ENCODE data around the gene BTBD18.

Gene BTBD18

DNA sequence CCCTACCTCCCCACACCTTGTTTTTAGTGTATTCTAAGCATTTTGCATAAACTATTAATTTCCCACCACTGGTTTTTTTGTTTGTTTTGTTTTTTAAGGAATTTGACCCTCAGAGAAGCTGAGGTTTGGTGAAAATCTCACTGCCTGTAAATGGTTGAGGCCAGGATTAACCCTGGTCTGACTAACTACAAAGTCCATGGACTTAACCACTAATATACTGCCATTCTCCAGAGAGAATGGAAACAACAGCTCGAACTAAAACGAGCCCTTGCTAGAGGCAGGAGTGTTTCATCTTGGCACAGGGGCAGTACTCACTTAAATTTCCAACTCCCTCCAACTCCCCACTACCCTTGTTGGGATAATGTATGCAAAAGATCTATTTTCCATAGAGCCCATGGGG, 12.9 kb upstream of the BTBD18 start:
- H3K4me3 ChIP-seq (ENCODE audit: low read depth, low read length) = no peak overlapping the region
- TF ChIP-seq, protein P1, sequence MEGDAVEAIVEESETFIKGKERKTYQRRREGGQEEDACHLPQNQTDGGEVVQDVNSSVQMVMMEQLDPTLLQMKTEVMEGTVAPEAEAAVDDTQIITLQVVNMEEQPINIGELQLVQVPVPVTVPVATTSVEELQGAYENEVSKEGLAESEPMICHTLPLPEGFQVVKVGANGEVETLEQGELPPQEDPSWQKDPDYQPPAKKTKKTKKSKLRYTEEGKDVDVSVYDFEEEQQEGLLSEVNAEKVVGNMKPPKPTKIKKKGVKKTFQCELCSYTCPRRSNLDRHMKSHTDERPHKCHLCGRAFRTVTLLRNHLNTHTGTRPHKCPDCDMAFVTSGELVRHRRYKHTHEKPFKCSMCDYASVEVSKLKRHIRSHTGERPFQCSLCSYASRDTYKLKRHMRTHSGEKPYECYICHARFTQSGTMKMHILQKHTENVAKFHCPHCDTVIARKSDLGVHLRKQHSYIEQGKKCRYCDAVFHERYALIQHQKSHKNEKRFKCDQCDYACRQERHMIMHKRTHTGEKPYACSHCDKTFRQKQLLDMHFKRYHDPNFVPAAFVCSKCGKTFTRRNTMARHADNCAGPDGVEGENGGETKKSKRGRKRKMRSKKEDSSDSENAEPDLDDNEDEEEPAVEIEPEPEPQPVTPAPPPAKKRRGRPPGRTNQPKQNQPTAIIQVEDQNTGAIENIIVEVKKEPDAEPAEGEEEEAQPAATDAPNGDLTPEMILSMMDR (IDR thresholded peaks at IDR 0.05; ENCODE audit: low read depth, low read length, missing control alignments) = no peak
- DNase-seq (ENCODE audit: low read depth) = no peak

DNA sequence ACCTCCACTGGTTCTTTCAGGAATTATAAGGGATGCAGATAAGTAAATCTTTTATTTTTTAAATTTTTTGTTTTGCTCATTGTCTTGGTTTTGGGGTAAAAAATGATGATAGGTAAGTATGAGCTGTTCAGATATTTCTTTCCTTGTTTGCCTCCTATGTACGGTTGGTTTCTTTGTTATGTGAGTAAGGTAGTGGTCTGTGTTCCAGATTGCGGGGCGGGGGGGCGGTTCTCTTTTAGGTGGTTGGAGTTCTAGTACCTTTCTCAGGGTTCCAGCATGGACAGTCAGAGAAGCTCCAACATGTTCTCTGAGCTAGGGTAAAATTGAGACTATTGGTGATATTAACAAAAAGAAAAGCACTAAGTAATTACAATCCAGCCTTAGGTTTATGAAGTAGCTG, 12.4 kb upstream of the BTBD18 start:
- no peak overlapping the region for H3K4me3 ChIP-seq (ENCODE audit: low read depth, low read length)
- TF ChIP-seq, protein P1 (IDR thresholded peaks at IDR 0.05; ENCODE audit: low read depth, low read length, missing control alignments) = no peak
- DNase-seq (ENCODE audit: low read depth) = no peak

DNA sequence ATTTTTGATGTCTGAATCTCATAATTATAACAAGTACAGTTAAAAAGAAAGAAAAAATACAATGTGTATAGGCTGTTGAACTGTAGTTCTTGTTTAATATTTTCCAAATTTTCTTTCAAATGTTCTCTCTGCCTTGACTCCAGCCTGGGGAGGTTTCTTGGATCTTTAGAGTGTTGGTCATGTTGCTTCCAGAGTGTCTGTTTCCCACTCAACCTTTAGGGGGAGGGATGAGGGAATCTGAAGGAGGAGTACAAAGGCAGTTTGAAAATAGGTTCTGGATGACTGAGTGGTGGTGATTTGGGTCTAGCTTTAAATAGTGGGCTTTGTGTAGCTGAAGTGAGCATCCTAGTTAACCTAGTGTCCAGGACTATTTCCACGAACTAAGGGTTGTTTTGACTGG, 11.9 kb upstream of the BTBD18 start:
- H3K4me3 ChIP-seq (ENCODE audit: low read depth, low read length) = no peak overlapping the region
- TF ChIP-seq, protein P1 (IDR thresholded peaks at IDR 0.05; ENCODE audit: low read depth, low read length, missing control alignments) = no peak
- DNase-seq (ENCODE audit: low read depth) = no peak

DNA sequence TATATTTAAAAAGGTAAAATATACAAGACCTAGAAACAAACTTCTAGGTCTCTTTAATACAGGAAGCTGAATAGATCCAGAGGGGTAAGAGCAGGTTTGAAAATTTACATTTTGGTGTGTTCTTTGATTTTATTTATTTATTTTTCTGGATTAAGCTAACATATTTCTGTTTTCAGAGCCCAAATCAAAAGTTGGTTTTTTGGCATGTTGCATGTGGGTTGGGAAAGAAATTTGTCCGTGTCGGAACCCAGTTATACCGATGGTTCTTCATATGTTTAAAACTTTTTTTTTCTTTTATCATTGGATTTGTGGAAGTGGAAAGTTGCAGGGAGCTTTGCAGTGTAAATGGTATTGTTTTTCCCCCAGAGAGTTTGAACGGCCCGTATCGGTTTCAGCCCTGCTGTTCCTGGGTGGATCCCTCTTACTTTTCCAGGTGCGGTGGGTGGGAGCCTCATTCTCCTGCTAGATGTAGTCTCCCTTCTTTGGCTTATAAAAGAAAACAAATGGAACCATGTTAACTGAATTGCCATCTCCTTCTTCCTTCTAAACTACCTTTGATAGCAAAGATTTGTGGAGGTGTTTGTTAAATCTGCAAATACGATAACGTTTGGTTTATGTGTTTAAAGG, 10.7 kb upstream of the BTBD18 start:
- TF ChIP-seq, protein P1 (IDR thresholded peaks at IDR 0.05; ENCODE audit: low read depth, low read length, missing control alignments) = no peak
- peak overlapping the region; percentile 19 for H3K4me3 ChIP-seq (ENCODE audit: low read depth, low read length)
- DNase-seq (ENCODE audit: low read depth) = no peak

DNA sequence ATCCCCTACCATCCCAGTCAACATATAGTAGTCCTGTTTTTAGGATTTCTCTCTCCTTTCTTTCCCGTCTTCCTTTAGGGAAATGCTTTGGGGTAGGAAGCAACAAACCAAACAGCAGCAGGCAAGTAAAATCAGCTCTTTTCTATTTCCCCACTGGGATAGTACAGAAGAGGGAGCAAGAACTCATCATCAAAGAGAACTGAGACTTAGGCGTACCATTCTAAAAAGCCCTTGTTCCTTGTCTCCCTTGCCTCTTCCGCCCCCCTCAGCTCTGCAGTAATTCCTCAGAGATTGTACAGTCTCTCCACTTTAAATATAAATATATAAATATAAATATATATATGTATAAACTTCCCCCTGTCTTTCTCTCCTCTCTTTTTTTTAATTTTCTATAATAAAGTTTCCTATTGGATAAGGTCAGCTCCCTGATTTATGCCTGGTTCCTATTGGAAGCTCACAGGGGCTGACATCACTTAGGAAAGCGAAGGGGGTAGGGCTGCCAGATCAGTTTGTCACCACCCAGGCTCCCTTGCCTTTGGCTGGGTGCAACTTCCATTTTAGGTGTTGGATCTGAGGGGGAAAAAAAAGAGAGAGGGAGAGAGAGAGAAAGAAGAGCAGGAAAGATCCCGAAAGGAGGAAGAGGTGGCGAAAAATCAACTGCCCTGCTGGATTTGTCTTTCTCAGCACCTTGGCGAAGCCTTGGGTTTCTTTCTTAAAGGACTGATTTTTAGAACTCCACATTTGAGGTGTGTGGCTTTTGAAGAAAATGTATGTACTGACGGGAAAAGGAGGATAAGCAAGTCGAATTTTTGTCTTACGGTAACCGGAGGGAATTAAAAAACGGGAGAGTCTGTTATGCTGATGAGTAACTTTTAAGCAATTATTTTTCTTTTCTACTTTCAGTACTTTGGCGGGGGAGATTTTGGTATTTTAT, 9.9 kb upstream of the BTBD18 start, which contains the start of gene CTNND1:
CTNND1 (plus strand) TSS at position 502 of the 934 bp plus-strand sequence. CDS start 29,677 bp downstream, outside the sequence.
- TF ChIP-seq, protein P1 (IDR thresholded peaks at IDR 0.05; ENCODE audit: low read depth, low read length, missing control alignments) = no peak
- peak within 1 kb of the TSS; percentile 19 for H3K4me3 ChIP-seq (ENCODE audit: low read depth, low read length)

DNA sequence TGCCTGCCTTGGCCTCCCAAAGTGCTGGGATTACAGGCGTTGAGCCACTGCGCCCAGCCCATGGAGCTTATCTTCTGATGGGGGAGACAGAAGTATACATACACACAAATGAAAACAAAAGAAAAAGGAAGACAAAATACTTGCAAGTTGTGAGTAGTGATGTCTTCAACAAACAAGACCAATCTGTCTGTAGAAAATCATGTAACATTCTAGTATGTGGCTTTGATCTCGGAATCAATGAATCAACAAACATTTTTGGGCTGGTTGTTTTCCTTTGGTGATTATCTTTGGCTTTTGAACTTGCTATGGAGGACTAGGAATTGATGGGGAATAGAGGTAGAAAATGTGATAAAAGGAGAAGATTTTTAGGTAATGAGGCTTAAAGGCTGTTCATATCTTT, 6.6 kb upstream of the BTBD18 start:
- TF ChIP-seq, protein P1 (IDR thresholded peaks at IDR 0.05; ENCODE audit: low read depth, low read length, missing control alignments) = no peak
- no peak for DNase-seq (ENCODE audit: low read depth)

More for the DNA sequence above, 9.9 kb upstream of the BTBD18 start, which contains the start of gene CTNND1:
- DNase-seq (ENCODE audit: low read depth) = no peak

More for the DNA sequence above, 6.6 kb upstream of the BTBD18 start:
- H3K4me3 ChIP-seq (ENCODE audit: low read depth, low read length) = no peak overlapping the region
